ENCODE measurements around the gene GSE1. TPM values are rescaled to one million over a fixed set of nuclear protein-coding genes. Genes with fewer than 3 reads are reported as not detected.

Gene GSE1
- total RNA-seq, 1 experiment from 2014 or later: 97.5 TPM

GRCh38 chr16:85640254-85640558 is 27.1 kb downstream of the GSE1 start:
- intact Hi-C loops (cut with micrococcal nuclease; ENCODE audit: unreplicated experiment): no loop called here
- BruUV-seq (replicated peaks): no TSS peak
- Histone ChIP-seq H3K36me3 (ENCODE audit: control insufficient read depth, insufficient read depth, low read length) (no peaks in the 10 kb centered on the region; the same call in 1 of the 2 replicates), H3K4me1 (ENCODE audit: control insufficient read depth, insufficient read depth, low read length) (peaks cover 50% of the 10 kb centered on the region), H3K27ac (ENCODE audit: low read length) (no peak overlapping the region), H3K27me3 (ENCODE audit: control insufficient read depth, insufficient read depth, low read length) (no peaks in the 10 kb centered on the region), H3K4me3 (ENCODE audit: low read depth in 2 of 2, low read length in 2 of 2) (no peak overlapping the region), H3K9me3 (ENCODE audit: control insufficient read depth, insufficient read depth, low read depth, low read length) (no peaks in the 10 kb centered on the region)
- no peak for ATAC-seq
- DNase-seq (ENCODE audit: low read depth, low spot score): no peak
- no peak for TF ChIP-seq TCF7L2 (IDR thresholded peaks at IDR 0.05; ENCODE audit: low read depth, low read length)
- no peak for TF ChIP-seq CTCF (IDR thresholded peaks at IDR 0.05)
- TF ChIP-seq REST (IDR thresholded peaks at IDR 0.05; ENCODE audit: insufficient read depth in 1 of 2, low read depth in 2 of 2, low read length in 1 of 2): no peak
- TF ChIP-seq SIN3A (IDR thresholded peaks at IDR 0.05; ENCODE audit: borderline replicate concordance, insufficient read depth, low read depth, low read length): no peak
- no peak for TF ChIP-seq POLR2AphosphoS5 (IDR thresholded peaks at IDR 0.05; ENCODE audit: low read depth, low read length)
- POLR2A ChIA-PET: no interaction called here
- CTCF ChIA-PET: no interaction called here
- in situ Hi-C loops (cut with HindIII; ENCODE audit: low pct_unique_long_range_greater_than_20kb, low sequenced_read_pairs): no loop called here

GRCh38 chr16:85640585-85640984 is 27.5 kb downstream of the GSE1 start:
- no peak for DNase-seq (ENCODE audit: low read depth, low spot score)
- CTCF ChIA-PET: no interaction called here
- H3K4me3 ChIP-seq (ENCODE audit: low read depth in 2 of 2, low read length in 2 of 2): no peak overlapping the region
- no peak overlapping the region for H3K27ac ChIP-seq (ENCODE audit: low read length)
- POLR2A ChIA-PET: no interaction called here
- peaks cover 50% of the 10 kb centered on the region for H3K4me1 ChIP-seq (ENCODE audit: control insufficient read depth, insufficient read depth, low read length)
- TF ChIP-seq REST (IDR thresholded peaks at IDR 0.05; ENCODE audit: insufficient read depth in 1 of 2, low read depth in 2 of 2, low read length in 1 of 2): no peak
- no peak for TF ChIP-seq CTCF (IDR thresholded peaks at IDR 0.05)
- no peak for TF ChIP-seq SIN3A (IDR thresholded peaks at IDR 0.05; ENCODE audit: borderline replicate concordance, insufficient read depth, low read depth, low read length)
- no peak for TF ChIP-seq POLR2AphosphoS5 (IDR thresholded peaks at IDR 0.05; ENCODE audit: low read depth, low read length)
- TF ChIP-seq TCF7L2 (IDR thresholded peaks at IDR 0.05; ENCODE audit: low read depth, low read length): no peak
- no peak for ATAC-seq
- in situ Hi-C loops (cut with HindIII; ENCODE audit: low pct_unique_long_range_greater_than_20kb, low sequenced_read_pairs) (no loop called here), intact Hi-C loops (cut with micrococcal nuclease; ENCODE audit: unreplicated experiment) (no loop called here)
- H3K9me3 ChIP-seq (ENCODE audit: control insufficient read depth, insufficient read depth, low read depth, low read length): no peaks in the 10 kb centered on the region
- BruUV-seq (replicated peaks): no TSS peak
- no peaks in the 10 kb centered on the region for H3K27me3 ChIP-seq (ENCODE audit: control insufficient read depth, insufficient read depth, low read length)
- no peaks in the 10 kb centered on the region; the same call in 1 of the 2 replicates for H3K36me3 ChIP-seq (ENCODE audit: control insufficient read depth, insufficient read depth, low read length)
